ENCODE data around the gene ABLIM2.
"Not testable (repeated sequence)": the region's sequence is repeated elsewhere in the genome, so short reads cannot be mapped to it uniquely, and the experiment has no call there.

ABLIM2 gene

DNA sequence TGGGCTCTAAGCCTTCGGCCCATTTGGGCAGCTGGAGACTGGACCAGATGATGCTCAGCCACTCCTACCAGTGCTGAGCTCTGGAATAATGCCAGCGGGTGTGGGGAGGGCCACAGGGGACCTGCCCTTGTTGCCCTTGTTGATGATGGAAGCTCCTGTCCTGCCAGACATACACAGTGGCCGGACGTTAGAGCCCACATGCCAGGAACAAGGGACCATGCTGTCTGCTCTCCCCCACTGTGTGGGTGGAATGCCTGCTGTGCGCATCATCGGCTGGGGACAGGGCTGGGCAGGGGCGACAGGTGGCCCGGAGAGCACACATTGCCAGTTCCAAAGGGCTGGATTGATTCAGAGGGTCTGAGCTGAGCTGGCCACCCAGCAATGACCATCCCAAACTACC, 2.0 kb downstream of the ABLIM2 start:
- no peak for DNase-seq

DNA sequence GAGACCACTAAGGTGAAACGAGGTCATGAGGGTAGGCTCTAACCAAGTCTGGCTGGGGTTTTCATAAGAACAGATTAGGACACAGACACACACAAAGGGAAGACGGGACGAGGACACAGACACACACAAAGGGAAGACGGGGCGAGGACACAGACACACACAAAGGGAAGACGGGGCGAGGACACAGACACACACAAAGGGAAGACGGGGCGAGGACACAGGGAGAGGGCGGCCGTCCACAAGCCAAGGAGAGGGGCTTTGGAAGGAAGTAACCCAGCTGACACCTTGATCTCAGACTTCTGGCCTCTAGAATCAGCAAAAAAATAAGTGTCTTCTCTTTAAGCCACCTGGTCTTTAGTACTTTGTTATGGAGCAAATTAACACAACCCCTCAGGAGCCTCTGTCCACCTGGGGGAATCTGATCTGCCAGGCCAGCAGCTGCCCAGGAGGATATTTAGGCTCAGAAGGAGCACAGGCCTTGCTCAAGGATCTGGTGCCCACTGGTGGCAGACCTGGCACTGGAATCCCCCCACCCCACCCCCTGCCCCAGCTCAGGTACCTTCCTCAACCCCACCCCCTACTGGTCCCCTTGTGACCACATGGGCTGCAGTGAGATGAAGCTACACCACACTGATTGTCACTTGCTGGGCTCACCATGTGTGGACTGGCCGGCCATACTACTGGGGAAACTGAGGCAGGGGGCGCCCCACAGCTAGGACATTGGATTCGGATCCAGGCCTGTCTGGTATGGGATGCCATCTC, 2.8 kb downstream of the ABLIM2 start:
- no peak for DNase-seq

DNA sequence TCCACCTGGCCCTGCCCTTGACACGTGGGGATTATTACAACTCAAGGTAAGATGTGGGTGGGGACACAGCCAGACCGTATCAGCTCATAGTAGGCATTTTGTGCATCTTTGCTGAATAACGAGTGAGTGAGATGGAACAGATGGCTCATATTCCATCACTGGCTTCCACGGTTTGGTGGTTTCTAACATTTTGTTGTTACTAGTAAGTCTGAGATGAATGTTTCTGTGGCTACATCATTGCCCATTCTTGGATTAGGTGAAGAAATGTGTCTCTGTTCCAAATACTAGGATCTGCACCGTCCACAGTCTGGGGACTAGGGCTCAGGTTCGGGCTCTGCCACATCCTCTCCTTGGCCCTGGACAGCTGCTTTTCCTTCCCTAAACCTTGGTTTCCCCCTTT, 3.6 kb downstream of the ABLIM2 start:
- no peak for DNase-seq

DNA sequence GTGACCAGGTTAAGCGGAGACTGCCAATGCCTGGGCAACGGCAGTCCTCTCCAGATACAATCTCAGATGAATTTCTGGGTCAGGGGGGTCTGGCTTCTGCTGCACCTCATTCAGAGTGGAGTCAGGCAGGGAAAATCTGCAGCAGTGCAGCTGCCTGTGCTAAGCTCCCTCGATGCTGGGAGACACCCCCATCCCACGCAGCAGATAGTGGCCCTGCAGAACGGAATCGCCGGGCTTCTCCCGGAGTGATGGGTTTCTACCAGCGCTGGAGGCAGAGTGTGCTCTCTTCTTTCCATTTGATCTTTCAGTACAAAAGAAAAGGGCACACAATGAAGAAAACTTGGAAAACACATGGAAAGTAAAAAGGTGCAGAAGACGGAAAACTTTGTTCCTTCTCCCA, 5.2 kb downstream of the ABLIM2 start:
- no peak for DNase-seq

DNA sequence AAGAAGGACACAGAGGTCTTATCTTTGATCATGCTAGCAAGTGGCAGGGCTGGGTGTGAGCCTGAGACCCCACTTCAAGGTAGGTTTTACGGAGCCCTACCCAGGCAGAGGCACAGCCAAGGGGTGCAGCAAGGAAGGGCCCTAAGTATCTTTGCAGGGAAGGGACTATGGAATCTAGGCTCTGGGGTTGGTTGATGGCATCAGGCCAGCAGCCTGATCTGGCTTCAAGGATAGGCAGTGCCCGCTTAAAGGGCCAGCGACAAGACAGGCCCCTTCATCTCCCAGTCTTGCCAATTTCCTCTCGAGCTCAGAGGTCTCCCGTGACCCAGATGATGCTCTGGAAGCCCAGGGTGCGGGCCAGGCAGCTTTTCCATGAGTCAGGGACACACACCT, 5.8 kb downstream of the ABLIM2 start:
- no peak for DNase-seq

DNA sequence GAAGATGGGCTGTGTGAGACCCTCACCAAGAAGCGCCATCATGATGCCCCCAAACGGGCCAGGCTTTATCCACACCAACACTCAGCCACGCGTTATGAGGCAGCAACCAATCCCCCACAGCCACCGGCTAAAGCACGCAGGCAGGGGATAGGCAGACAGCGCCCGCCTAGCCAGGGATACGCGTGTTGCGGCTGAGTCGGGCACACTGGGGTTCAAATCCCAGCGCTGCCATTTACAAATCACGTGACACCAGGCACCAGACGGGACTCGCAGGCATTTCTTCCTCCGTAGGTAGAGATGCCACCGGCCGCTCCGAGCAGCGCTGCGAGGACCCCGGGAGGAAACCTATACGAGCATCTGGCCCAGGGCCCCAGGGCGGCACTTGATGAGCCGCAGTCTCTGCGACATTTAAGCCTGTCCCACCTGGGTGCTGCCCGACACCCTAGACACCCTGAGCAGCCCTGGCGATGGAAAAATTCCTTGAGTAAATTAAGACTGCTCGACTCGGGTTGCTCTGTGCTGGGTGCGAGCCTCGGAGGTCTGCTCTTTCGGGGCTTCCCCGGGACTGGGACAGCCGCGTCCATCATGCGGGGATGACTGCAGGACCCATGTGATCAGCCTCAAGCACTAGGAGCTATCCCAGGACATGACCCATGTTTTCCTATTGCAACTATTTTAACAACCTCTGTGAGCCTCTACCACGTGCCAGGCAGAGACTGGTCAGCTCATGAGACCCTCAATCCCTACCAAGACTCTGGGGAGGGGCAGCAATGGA, 6.3 kb downstream of the ABLIM2 start:
- DNase-seq, result no peak

DNA sequence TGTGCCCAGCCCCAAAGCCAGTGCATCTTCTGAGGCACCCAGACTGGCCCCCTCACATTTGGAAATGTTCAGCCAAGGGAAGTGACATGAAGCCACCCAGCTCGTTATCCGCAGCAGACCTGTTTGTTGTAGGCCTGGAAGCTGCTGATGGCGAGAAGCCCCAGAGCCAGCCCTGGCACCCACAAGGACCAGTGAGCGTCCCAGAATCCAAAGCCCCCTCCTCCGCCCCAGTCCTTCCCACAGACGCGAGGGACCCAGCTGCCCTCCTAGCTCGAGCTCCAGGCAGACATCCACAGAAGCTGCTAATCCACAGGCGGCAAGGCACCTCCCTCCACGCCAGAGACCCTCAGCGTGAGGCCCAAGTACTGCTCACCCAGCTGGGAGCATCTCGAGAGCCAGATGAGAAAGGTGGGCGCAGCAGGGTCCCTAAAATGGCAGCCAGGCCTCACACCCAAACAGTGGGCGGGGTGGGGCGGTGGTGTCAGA, 7.4 kb downstream of the ABLIM2 start:
- no peak for DNase-seq

DNA sequence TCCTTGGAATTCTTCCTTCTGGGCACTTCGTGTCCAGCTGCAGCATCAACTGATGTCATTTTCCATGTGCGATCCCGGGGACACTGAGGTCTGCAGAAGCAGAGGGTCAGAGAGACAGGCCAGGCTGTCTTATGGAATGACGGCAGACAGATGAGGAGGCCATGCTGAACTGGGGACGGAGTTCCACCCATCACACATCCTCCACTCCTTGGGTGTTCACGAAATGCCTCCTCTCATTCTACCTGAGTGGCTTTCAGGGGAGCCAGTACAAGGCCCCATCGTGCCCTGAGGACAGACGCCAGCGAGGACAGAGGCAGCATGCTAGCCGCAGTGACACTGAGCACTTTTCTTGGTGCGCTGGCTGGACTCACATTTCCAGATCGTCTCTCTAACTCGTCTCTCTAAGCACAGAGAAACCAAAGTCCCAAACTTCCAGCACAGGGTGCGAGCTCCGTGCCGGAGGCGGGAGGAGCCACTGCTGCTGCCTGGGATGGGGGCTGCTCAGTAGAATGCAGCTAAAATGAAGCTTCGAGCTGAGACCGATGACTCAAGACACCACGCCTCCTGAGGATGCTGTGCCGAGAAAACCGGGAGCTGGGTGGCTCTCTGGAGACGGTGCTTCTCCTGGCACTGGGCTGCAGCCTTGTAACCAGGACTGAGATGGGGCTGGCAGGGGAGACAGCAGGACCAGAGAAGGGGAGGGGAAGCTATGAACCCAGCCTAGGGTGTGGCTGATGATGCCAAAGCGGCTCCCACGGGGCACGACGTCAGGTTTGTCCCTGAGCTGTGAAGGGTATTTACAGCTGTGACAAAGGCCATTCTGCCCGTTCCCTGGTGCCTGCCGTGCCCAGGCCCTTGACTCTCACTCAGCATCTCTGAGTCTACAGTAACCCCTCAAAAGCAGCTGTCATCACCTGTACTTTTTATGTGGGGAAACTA, 8.2 kb downstream of the ABLIM2 start:
- DNase-seq, result no peak

DNA sequence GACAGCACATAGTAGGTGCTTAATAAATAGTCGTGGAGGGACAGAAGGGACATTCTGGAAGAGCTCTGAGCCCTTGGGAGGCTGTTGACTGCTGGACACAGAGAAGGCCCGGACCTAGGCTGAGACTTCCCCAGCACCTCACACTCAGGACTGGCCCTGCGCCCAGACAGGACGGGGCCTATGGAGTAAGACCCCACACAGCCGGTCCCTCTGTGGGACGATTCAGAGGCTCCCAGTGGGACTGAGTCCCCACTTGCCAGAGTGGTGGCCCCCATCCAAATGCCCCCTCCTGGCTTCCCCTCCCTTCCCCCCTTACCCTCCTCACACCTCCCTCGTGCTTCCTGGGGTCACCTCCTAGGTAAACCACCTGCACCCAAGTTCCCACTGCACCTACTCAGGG, 8.9 kb downstream of the ABLIM2 start:
- DNase-seq, result no peak

DNA sequence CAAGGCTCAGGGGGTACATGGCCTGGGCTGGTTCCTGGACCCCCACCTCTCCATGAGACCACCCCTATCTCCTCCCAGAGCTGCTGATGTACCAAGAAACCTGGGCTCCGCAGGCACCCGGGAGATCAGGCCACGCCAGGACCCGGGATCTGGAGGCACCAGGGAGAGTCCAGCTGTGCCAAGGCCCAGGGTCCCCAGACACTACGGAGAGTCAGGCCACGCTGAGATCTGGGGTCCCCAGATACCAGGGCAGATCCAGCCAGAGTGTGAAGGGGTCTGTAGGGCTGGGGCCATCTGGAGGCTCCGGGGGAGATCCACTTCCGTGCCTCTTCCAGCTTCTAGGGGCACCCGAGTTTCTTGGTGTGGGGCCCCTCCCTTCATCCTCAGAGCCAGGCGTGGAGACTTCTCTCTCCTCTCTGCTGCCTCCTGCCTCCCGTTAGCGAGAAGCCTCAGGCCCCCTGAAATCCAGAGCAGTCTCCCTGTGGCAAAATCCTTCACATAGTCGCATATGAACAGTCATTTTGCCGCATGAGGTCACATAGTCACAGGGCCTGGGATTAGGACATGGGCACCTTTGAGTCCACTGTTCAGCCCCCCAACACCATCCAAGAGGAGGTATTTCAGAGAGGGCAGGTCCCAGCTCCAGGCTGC, 9.7 kb downstream of the ABLIM2 start:
- DNase-seq, result no peak

DNA sequence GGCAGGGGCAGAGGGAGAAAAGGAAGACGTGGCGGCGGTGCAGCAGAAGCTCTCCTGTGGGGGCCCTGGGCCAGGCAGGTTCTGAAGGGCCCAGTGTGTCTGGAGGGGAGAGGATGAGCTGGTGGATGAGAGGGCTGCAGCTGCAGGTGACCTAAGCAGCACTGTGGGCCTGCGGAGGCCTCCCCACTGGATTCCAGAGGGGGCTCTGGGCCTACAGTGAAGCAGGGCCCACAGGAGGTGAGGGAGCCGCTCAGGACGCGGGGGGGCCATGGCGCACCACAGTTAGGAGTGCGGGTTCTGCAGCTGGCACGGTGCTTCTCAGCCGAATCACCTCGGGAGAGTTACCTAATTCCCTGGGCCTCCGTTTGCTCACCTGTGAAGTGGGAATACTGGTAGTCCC, 10.5 kb downstream of the ABLIM2 start:
- no peak for DNase-seq

DNA sequence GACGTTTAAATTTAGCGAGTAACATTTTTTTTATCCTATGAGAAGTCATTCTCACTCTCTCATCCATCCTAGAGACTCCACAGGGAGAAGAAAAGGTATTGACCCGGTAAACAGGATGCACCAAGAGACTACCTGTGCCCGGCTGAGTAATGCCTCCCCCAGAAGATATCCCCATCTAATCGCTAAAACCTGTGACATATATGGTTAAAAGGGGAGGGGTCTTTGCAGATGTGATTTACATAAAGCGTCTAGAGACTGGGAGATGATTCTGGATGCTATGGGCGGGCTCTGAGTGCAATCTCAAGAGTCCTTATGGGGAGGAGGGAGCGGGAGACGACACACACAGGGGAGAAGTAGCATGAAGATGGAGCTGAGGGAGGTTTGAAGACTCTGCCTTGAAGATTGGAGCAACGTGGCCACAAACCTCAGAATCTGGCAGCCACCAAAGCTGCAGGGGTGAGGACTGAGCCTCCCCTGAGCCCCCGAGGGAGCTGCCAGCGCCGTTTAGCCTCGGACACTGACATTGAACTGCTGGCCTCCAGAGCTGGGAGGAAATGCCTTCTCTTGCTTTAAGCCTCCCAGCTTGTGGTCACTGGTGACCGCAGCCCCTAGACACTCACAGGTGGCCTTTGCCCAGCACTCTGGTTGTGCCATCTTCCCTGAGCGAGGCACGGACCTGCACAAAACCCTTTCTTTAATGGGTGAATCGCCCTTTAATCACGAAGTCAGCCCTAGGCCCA, 11.2 kb downstream of the ABLIM2 start:
- DNase-seq, result no peak

DNA sequence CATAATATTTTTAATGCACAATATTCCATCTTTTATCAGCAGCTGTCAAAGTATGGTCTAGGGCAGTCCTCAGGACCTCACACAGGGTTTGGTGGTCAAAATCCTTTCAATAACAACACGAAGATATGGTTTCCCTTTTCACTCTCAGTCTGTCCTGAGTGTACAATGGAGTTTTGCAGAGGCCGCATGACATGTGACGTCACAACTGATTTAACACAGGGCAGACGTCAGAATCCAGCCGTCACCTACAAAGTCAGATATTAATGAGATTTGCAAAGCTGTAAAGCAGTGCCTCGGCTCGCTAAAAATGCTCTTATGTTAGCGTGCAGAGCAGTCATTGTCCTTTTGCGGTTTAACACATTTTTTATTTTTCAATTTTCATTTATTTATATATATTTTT, 12.5 kb downstream of the ABLIM2 start:
- DNase-seq, result no peak

DNA sequence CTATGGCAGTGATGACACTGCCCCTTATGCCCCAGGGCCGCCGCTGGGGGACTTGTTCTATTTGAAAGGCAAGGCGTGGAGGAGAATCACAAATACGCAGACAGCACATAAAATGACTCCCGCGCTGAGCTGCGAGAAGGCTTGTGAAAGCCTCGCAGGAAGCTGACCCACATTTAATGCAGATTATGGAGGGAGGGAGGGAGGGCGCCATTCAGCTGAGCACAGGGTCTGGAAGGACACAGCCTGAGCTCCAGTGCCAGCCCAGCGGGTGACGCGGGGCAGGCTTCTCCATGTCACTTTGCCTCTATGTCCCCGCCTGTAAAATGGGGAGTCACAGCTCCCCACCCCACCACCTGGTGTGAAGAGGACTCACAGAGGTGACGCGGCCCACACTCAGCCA, 14.3 kb downstream of the ABLIM2 start:
- no peak for DNase-seq

DNA sequence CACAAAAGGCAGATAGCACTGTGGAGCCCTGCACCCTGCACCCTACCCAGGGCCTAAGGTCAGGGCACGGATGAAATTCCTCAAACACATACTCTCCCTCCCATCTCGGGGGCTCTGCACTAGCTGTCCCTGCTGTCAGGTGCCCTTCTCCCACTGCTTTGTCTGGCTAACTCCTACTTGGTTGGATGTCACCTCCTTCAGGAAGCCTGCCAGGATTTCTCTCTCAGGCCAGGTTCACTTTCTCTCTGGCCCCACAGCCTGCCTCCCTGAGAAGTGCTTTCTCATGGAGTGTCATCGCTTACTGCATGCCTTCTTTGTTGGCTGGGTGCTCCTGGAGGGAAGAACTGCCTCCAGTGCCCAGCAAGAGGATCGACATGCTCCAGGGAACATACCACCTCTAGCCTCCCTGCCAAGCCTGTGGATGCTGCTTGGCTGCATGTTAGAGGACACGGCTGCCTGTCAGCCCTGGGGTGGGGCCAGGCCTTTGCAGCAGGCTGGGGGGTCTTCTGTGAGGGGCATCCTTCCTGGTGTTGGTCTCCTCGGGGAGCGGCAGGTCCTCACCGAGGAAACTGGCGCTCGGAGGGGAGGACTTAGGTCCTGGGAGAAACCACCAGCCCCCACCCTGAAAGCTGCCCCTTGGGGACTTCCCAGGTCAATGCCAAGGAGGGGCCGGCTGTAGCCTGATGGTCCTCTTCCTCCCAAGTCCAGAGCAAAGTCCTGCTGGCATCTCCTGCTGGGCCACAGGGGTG, 15.0 kb downstream of the ABLIM2 start:
- no peak for DNase-seq

DNA sequence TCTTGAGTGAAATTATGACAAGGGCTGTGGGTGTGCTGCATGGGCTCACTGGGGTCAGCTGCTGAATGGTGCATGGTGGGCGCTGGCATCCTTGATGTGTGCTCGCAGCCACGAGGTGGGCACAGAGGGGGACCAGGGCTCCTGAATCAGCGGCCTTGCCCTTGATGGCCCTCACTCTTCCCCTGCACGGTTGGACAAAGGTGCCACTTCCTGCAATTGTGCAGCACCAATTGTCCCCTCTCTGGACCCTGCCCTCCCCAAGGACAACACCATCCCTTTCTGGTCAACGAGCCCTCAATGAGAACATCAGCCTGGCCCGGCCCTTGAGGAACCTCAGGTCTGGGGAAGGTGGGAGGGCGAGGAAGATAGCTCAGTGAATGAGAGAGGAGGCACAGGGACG, 16.1 kb downstream of the ABLIM2 start:
- no peak for DNase-seq

DNA sequence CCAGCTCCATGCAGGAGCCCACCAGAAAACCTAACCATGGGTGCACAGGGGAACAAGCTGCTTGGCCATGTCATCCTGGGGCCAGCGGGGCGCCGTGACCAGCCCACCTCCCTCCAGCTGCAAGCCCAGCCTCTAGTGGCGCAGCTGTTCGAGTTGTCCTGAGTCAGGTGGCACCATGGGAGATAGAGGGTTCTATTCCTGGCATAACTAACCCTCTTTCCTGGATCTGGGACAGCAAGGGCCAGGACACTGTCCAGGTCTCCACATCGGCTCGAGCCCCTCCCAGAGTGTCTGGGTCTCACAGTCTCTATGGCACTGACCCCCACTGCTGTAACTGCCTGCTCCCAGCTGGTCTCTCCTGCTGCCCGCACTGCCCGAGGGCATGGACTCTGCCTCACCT, 16.7 kb downstream of the ABLIM2 start:
- no peak for DNase-seq

DNA sequence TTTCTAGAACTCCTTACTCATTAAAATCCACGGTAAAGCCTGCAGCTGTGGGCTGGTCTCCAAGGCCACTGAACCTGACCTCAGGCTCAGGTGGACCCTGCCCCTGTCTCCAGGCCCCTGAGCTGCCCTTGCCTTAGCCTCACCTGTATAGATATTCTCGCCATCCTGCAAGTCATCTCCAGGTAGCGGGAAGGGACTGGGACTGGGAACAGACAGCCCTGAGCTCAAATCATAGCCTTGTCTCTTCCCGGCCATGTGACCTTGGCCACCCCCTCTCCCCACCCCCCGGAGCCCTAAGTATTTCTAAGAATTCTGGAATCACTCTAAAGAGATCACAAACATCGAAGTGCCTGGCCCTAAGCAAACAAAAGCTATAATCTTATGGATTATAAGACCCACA, 17.7 kb downstream of the ABLIM2 start:
- DNase-seq, result no peak

DNA sequence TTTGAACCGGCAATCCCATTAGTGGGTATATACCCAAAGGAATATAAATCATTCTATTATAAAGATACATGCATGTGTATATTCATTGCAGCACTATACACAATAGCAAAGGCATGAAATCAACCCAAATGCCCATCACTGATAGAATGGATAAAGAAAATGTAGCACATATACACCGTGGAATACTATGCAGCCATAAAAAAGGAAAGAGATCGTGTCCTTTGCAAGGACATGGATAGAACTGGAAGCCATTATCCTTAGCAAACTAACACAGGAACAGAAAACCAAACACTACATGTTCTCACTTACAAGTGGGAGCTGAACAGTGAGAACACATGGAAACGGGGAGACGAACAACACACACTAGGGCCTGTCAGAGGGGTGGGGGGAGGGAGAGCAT, 18.9 kb downstream of the ABLIM2 start:
- DNase-seq, result not testable (repeated sequence)

DNA sequence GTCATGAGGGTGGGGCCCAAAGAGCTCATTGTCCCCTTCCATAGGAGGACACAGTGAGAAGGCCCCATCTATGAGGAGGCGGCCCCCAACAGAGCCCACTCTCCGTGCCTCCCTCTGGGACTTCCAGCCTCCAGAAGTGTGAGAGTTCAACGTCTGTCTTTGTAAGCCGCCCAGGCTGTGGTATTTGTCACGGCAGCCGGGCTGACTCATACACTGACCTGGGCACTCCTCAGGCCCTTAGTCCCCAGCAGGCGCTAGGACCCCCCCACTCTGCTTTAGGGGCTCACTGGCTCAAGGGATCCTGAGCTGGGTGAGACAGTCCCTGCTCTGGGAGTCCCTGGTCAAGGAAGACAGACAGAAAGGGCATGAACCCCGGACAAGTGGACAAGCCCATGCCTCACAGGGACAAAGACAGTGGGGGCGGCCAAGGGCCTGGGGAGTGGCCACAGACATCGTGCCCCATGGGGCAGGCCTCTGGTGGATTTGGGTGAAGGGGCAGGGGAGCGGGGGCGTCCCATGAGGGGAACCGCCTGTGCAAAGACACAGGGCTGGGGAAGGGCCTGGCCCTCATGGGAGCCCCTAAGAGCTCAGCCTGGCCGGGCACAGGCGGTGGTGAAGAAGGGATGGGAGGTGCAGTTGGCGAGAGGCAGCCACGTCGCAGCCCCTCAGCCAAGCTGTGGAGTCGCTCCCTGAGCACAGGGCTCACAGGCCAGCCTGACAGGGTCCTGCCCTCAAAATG, 21.5 kb downstream of the ABLIM2 start:
- DNase-seq, result no peak

DNA sequence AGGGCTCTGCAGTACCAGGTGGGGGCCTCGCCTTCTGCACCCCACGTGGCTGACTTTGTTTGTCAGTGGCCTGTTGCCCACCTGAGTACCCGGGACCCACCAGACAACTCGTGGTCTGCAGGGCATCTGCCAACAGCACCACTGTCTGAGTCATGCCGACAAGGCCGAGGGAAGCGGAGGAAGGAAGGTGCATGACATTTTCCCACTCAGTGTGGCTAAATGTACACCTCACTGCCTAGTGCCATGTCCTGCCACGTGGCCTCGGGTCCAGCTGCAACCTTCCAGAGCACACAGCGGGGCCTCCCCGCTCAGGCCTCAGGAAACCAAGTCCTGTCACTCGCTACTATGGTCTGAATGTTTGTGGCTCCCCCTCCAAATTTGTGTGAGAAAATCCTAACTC, 22.1 kb downstream of the ABLIM2 start:
- no peak for DNase-seq

Measured in stimulated activated CD8-positive, alpha-beta memory T cell treated with anti-CD3 and anti-CD28 coated beads, Interleukin-4, amount 100 ng/mL, for 48 hours (primary cell).